Nephron progenitor cell (in vitro differentiated cells): ENCODE measurements around the gene PIP5K1B.

ENCODE experiments used
- DNase-seq: peaks from one replicate; pipeline ENCODE4 v3.0.0; 2021
- H3K27ac Mint-ChIP-seq: 2 replicates; pipeline ENCODE4 v1.8.0; 2021; ENCODE audit warnings: mild to moderate bottlenecking, moderate library complexity, mixed read lengths
- H3K27me3 Mint-ChIP-seq: 2 replicates; pipeline ENCODE4 v1.8.0; 2021; ENCODE audit warnings: mild to moderate bottlenecking, low read depth, mixed read lengths; ENCODE audit not compliant: poor library complexity
- H3K36me3 Mint-ChIP-seq: 2 replicates; pipeline ENCODE4 v1.8.0; 2021; ENCODE audit warnings: low read depth, mixed read lengths
- H3K4me1 Mint-ChIP-seq: 2 replicates; pipeline ENCODE4 v1.8.0; 2021; ENCODE audit warnings: mixed read lengths
- H3K4me3 Mint-ChIP-seq: 2 replicates; pipeline ENCODE4 v1.8.0; 2021; ENCODE audit warnings: mild to moderate bottlenecking, moderate library complexity, mixed read lengths
- H3K9me3 Mint-ChIP-seq: 2 replicates; pipeline ENCODE4 v1.8.0; 2021; ENCODE audit warnings: mild to moderate bottlenecking, moderate library complexity, mixed read lengths
- TF ChIP-seq, protein P1 (sequence below): fragments of 200-600 bp; sonication (generic); IDR thresholded peaks from 2 replicates; pipeline ENCODE4 v1.5.0; 2021; ENCODE audit warnings: antibody characterized with exemption

Gene PIP5K1B

GRCh38 chr9:68898781-68899439, 193.9 kb downstream of the PIP5K1B start:
- TF ChIP-seq, protein P1, sequence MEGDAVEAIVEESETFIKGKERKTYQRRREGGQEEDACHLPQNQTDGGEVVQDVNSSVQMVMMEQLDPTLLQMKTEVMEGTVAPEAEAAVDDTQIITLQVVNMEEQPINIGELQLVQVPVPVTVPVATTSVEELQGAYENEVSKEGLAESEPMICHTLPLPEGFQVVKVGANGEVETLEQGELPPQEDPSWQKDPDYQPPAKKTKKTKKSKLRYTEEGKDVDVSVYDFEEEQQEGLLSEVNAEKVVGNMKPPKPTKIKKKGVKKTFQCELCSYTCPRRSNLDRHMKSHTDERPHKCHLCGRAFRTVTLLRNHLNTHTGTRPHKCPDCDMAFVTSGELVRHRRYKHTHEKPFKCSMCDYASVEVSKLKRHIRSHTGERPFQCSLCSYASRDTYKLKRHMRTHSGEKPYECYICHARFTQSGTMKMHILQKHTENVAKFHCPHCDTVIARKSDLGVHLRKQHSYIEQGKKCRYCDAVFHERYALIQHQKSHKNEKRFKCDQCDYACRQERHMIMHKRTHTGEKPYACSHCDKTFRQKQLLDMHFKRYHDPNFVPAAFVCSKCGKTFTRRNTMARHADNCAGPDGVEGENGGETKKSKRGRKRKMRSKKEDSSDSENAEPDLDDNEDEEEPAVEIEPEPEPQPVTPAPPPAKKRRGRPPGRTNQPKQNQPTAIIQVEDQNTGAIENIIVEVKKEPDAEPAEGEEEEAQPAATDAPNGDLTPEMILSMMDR = no peak
- Mint-ChIP-seq H3K36me3 (no peaks in the 10 kb centered on the region), H3K9me3 (no peaks in the 10 kb centered on the region), H3K4me3 (no peak overlapping the region), H3K27me3 (peaks cover 2% of the 10 kb centered on the region), H3K27ac (peak overlapping the region; percentile 60), H3K4me1 (peaks cover 47% of the 10 kb centered on the region)
- no peak for DNase-seq

DNA sequence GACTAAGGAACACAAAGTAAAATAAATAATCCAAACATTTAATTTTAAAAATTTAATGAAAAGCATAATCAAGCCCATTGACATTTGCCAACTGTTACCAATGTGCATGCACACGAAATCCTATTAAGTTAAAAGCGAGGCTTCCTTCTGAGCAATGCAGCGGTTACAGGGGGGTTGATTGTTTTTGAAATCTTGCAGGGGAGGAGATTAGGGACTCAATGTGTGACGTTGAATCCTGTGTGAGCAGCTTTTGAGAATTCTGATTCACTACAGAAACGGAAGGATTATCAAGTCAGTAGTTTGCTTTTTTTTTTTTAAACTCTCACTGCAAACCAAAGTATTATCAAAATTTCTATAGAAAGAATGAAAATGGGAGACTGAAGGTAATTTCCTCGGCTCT, 199.4 kb downstream of the PIP5K1B start:
- H3K4me1 Mint-ChIP-seq = peaks cover 13% of the 10 kb centered on the region
- no peaks in the 10 kb centered on the region for H3K36me3 Mint-ChIP-seq
- H3K4me3 Mint-ChIP-seq = no peak overlapping the region
- no peaks in the 10 kb centered on the region for H3K9me3 Mint-ChIP-seq
- no peaks in the 10 kb centered on the region for H3K27me3 Mint-ChIP-seq
- TF ChIP-seq, protein P1 = no peak
- no peak overlapping the region for H3K27ac Mint-ChIP-seq
- DNase-seq = no peak

- no peaks in the 10 kb centered on the region for H3K9me3 Mint-ChIP-seq
- no peaks in the 10 kb centered on the region for H3K27me3 Mint-ChIP-seq
- H3K36me3 Mint-ChIP-seq = no peaks in the 10 kb centered on the region
- no peak for DNase-seq
- H3K27ac Mint-ChIP-seq = no peak overlapping the region
- no peak overlapping the region for H3K4me3 Mint-ChIP-seq
- peaks cover 18% of the 10 kb centered on the region for H3K4me1 Mint-ChIP-seq
- TF ChIP-seq, protein P1 = no peak
These were observed 200.1 kb downstream of the PIP5K1B start for GRCh38 chr9:68905129-68905528.

- TF ChIP-seq, protein P1 = no peak
- Mint-ChIP-seq H3K36me3 (no peaks in the 10 kb centered on the region), H3K27ac (no peak overlapping the region), H3K27me3 (no peaks in the 10 kb centered on the region), H3K4me3 (no peak overlapping the region), H3K4me1 (peaks cover 21% of the 10 kb centered on the region), H3K9me3 (no peaks in the 10 kb centered on the region)
- DNase-seq = no peak
These were observed 202.9 kb downstream of the PIP5K1B start for GRCh38 chr9:68907910-68908309.

DNA sequence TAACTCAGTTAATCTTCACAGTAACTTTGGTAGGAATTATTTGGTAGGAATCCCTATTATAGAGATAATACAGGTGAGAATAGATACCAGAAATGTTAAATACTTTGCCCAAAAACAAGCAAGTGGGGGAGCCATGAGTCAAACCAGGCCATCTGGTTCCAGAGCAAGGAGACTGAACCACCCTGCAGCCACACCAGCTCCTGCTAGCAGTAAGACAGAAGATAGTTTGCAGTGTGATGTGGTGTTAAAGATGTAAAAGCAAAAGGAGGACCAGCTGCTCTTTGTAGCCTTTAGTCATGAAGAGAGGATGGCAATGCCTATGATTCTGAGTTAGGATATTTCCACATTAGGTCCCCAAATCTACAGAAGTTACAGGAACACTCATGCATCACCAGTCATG, 207.5 kb downstream of the PIP5K1B start:
- TF ChIP-seq, protein P1 = no peak
- no peak for DNase-seq
- no peaks in the 10 kb centered on the region for H3K36me3 Mint-ChIP-seq
- peaks cover 3% of the 10 kb centered on the region for H3K27me3 Mint-ChIP-seq
- peaks cover 11% of the 10 kb centered on the region for H3K4me1 Mint-ChIP-seq
- no peaks in the 10 kb centered on the region for H3K9me3 Mint-ChIP-seq
- no peak overlapping the region for H3K4me3 Mint-ChIP-seq
- no peak overlapping the region for H3K27ac Mint-ChIP-seq

GRCh38 chr9:68913054-68913453, 208.0 kb downstream of the PIP5K1B start:
- H3K4me3 Mint-ChIP-seq = no peak overlapping the region
- TF ChIP-seq, protein P1 = no peak
- H3K27ac Mint-ChIP-seq = no peak overlapping the region
- H3K27me3 Mint-ChIP-seq = peaks cover 3% of the 10 kb centered on the region
- peaks cover 11% of the 10 kb centered on the region for H3K4me1 Mint-ChIP-seq
- H3K36me3 Mint-ChIP-seq = no peaks in the 10 kb centered on the region
- no peak for DNase-seq
- H3K9me3 Mint-ChIP-seq = no peaks in the 10 kb centered on the region
